Keratinocyte (primary cell): Measurements from ENCODE around the gene TIMM22. TPM values are rescaled to one million over a fixed set of nuclear protein-coding genes. Genes with fewer than 3 reads are reported as not detected.

ENCODE experiments used
- DNase-seq: peaks from one replicate; pipeline ENCODE4 v3.0.0-alpha.2; 2011; ENCODE audit warnings: low read depth, missing footprints, low spot score
- FAIRE-seq: peaks from 2 replicates; lab custom pipeline; 2011; peaks lifted over from hg19 to GRCh38; lab: Jason Lieb, UNC
- H2AFZ ChIP-seq: 2 replicates; pipeline ENCODE4 v1.6.0; 2012; ENCODE audit warnings: low read length, control low read depth, inconsistent platforms; ENCODE audit not compliant: control insufficient read depth
- H3K27ac ChIP-seq: 2 replicates; pipeline ENCODE4 v1.5.1; 2011; ENCODE audit warnings: low read length; ENCODE audit not compliant: control insufficient read depth, insufficient read depth
- H3K27me3 ChIP-seq: 3 replicates; pipeline ENCODE4 v1.6.0; 2011; ENCODE audit warnings: low read length; ENCODE audit not compliant: control insufficient read depth, insufficient read depth; ENCODE audit errors: extremely low read depth
- H3K36me3 ChIP-seq, 2 experiments: 2 replicates in 1 of 2; 3 replicates in 1 of 2; pipeline ENCODE4 v1.5.1; 2011; ENCODE audit warnings: low read length in 2 of 2, mild to moderate bottlenecking in 1 of 2; ENCODE audit not compliant: control insufficient read depth in 2 of 2, insufficient read depth in 2 of 2; ENCODE audit errors: extremely low read depth in 1 of 2
- H3K4me1 ChIP-seq: 3 replicates; pipeline ENCODE4 v1.5.1; 2011; ENCODE audit warnings: low read length; ENCODE audit not compliant: control insufficient read depth, insufficient read depth; ENCODE audit errors: extremely low read depth
- H3K4me2 ChIP-seq: 3 replicates; pipeline ENCODE4 v1.6.0; 2011; ENCODE audit warnings: low read depth, low read length; ENCODE audit not compliant: control insufficient read depth, insufficient read depth; ENCODE audit errors: extremely low read depth
- H3K4me3 ChIP-seq, 3 experiments: fragments of 200-600 bp in 1 of 3; sonication (generic) in 1 of 3; 2 replicates in 2 of 3; 3 replicates in 1 of 3; pipeline ENCODE4 v1.5.1; 2011 to 2016; ENCODE audit warnings: low read length in 3 of 3, mild to moderate bottlenecking in 3 of 3, control low read depth in 2 of 3, inconsistent platforms in 1 of 3, low read depth in 1 of 3, mixed read lengths in 1 of 3, mixed run types in 1 of 3, moderate library complexity in 1 of 3; ENCODE audit not compliant: control insufficient read depth in 2 of 3, insufficient read depth in 2 of 3; ENCODE audit errors: extremely low read depth in 1 of 3
- H3K79me2 ChIP-seq: 2 replicates; pipeline ENCODE4 v1.6.0; 2012; ENCODE audit warnings: low read length; ENCODE audit not compliant: control insufficient read depth, insufficient read depth
- H3K9ac ChIP-seq: 3 replicates; pipeline ENCODE4 v1.6.0; 2011; ENCODE audit warnings: low read length; ENCODE audit not compliant: control insufficient read depth, insufficient read depth; ENCODE audit errors: extremely low read depth
- H3K9me1 ChIP-seq: 3 replicates; pipeline ENCODE4 v1.6.0; 2011; ENCODE audit warnings: low read length; ENCODE audit not compliant: control insufficient read depth, insufficient read depth; ENCODE audit errors: extremely low read depth
- H3K9me3 ChIP-seq: 2 replicates; pipeline ENCODE4 v1.5.1; 2012; ENCODE audit warnings: low read depth, low read length; ENCODE audit not compliant: control insufficient read depth
- H4K20me1 ChIP-seq: 3 replicates; pipeline ENCODE4 v1.6.0; 2011; ENCODE audit warnings: low read length; ENCODE audit not compliant: control insufficient read depth, insufficient read depth; ENCODE audit errors: extremely low read depth
- EZH2 ChIP-seq: IDR thresholded peaks from one replicate; pipeline ENCODE4 v1.6.1; 2012; ENCODE audit warnings: inconsistent platforms, mild to moderate bottlenecking, low read length, moderate library complexity
- dilution Hi-C: fragments of 300-500 bp; cut with MboI; formaldehyde crosslinking; loops from one replicate; pipeline ENCODE4 v1.7.0; 2020; ENCODE audit warnings: low sequenced_read_pairs; ENCODE audit not compliant: extremely low pct_ligation_motif_present
- polyA plus RNA-seq, 5 experiments: library from polyadenylated mRNA; depleted of rRNA in 3 of 5; stranded (reverse) in 3 of 5; stranded (forward) in 1 of 5; unstranded in 1 of 5; fragments of >200 nt; gene quantifications; 1 replicate in 1 of 5; 2 replicates in 3 of 5; 3 replicates in 1 of 5; pipeline versions ENCODE4 v1.2.1 to v1.2.3, GENCODE V29; 2011 to 2012; ENCODE audit warnings: missing spikeins in 2 of 5, low read depth in 1 of 5, low replicate concordance in 1 of 5
- TF ChIP-seq, protein P1 (sequence below), 3 experiments: IDR thresholded peaks in 1 of 3; conservative IDR thresholded peaks in 1 of 3; optimal IDR thresholded peaks in 1 of 3; 2 replicates in 2 of 3; 3 replicates in 1 of 3; pipeline versions ENCODE3 to v1.5.1; 2011; ENCODE audit warnings: low read length in 3 of 3, mild to moderate bottlenecking in 3 of 3, moderate library complexity in 2 of 3, control low read depth in 1 of 3, inconsistent platforms in 1 of 3; ENCODE audit not compliant: insufficient read depth in 2 of 3; ENCODE audit errors: extremely low read depth in 1 of 3

Gene TIMM22
- polyA plus RNA-seq, 1 donor (not counting 4 experiments of a cell fraction or from before 2014, with no cell fraction given), result 14.4 TPM

DNA sequence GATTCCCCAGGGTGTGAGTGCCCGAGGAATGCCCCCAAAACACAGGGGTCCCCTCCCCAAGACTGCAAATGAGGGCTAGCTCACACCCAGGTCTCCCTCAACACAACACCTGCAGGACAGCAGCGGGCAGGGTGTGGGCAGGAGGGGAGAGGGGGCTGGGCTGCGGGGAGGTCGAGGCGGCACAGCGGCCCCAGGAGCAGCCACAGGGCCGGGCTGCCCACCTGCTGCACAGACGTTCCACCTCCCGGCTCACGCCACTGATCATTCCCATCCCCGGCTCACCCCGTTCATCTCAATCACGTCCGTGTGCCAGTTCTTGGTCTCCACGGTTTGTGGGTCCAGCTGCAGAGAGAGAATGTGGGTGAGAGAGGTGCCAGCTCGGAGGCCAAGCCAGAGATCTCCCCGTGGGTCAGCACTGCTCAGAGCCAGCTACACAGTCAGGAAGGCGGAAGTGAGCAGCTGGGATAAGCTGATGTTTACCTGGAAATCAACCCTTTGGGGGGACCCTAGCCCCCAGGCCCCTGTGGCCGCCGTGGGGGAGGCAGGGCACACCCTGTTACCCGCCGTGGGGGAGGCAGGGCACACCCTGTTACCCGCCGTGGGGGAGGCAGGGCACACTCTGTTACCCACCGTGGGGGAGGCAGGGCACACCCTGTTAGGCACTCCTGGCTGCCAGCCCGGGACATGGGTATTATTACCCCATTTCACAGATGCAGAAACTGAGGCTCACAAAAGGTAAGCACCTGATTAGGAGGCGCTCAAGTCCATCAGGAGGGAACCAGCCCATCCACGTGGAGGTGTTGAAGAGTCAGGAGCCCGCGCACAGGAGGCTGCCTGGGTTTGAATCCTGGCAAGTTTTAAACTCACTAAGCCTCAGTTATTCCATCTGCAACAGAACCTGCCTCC is 16.1 kb downstream of the TIMM22 start:
- dilution Hi-C loops, result no loop called here
- Histone ChIP-seq H3K4me2 (no peak overlapping the region), H3K9me3 (no peaks in the 10 kb centered on the region), H3K9me1 (no peaks in the 10 kb centered on the region), H3K27me3 (no peaks in the 10 kb centered on the region), H3K27ac (no peak overlapping the region), H3K79me2 (no peaks in the 10 kb centered on the region), H2AFZ (no peak overlapping the region), H3K36me3 (peaks cover 2 to 5% of the 10 kb centered on the region in 2 experiments), H4K20me1 (no peaks in the 10 kb centered on the region), H3K4me3 (no peak overlapping the region), H3K9ac (no peak overlapping the region), H3K4me1 (no peaks in the 10 kb centered on the region)
- DNase-seq (no peak), FAIRE-seq (no peak)
- TF ChIP-seq, protein P1, sequence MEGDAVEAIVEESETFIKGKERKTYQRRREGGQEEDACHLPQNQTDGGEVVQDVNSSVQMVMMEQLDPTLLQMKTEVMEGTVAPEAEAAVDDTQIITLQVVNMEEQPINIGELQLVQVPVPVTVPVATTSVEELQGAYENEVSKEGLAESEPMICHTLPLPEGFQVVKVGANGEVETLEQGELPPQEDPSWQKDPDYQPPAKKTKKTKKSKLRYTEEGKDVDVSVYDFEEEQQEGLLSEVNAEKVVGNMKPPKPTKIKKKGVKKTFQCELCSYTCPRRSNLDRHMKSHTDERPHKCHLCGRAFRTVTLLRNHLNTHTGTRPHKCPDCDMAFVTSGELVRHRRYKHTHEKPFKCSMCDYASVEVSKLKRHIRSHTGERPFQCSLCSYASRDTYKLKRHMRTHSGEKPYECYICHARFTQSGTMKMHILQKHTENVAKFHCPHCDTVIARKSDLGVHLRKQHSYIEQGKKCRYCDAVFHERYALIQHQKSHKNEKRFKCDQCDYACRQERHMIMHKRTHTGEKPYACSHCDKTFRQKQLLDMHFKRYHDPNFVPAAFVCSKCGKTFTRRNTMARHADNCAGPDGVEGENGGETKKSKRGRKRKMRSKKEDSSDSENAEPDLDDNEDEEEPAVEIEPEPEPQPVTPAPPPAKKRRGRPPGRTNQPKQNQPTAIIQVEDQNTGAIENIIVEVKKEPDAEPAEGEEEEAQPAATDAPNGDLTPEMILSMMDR (optimal IDR thresholded peaks at IDR 0.05 in 1 of 3, IDR thresholded peaks at IDR 0.05 in 1 of 3, conservative IDR thresholded peaks at IDR 0.05 in 1 of 3; ENCODE audit: extremely low read depth in 1 of 3, insufficient read depth in 2 of 3, low read length in 3 of 3), result no peak

DNA sequence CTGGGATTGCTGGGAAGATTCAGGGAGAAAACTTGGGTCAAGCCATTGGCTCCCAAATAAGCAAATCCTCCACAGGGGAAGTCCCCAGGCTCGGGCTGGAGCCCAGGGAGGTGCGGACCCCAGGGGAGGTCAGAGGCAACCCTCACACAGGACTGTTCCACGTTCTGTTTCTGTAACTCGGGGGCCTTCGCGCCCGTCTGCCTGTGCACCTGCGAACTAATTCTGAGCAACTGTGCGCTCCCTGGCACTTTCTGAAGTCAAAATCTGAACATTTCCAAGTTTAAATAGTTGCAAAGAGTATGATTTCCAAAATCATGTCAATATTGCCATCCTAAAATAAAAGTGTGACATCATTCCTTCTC is 16.8 kb downstream of the TIMM22 start:
- Histone ChIP-seq H3K9me3 (no peaks in the 10 kb centered on the region), H3K27ac (no peak overlapping the region), H3K27me3 (no peaks in the 10 kb centered on the region), H3K79me2 (no peaks in the 10 kb centered on the region), H3K9me1 (no peaks in the 10 kb centered on the region), H2AFZ (no peak overlapping the region), H3K4me1 (no peaks in the 10 kb centered on the region), H3K4me2 (no peak overlapping the region), H3K4me3 (no peak overlapping the region), H4K20me1 (no peaks in the 10 kb centered on the region), H3K9ac (no peak overlapping the region), H3K36me3 (peaks cover 2 to 5% of the 10 kb centered on the region in 2 experiments)
- dilution Hi-C loops, result no loop called here
- TF ChIP-seq, protein P1 (optimal IDR thresholded peaks at IDR 0.05 in 1 of 3, IDR thresholded peaks at IDR 0.05 in 1 of 3, conservative IDR thresholded peaks at IDR 0.05 in 1 of 3; ENCODE audit: extremely low read depth in 1 of 3, insufficient read depth in 2 of 3, low read length in 3 of 3), result no peak
- no peak for TF ChIP-seq EZH2
- DNase-seq (no peak), FAIRE-seq (no peak)
